GM21447 (cell line): ENCODE measurements around the gene SYNE1.

Experiments
- ATAC-seq: cut with Tn5 transposase; IDR thresholded peaks from one replicate; pipeline ENCODE4 v1.9.1; 2021; ENCODE audit not compliant: unreplicated experiment

Gene SYNE1

GRCh38 chr6:152195896-152196295 is 441.3 kb downstream of the SYNE1 start:
- no peak for ATAC-seq

GRCh38 chr6:152189736-152190135 is 447.4 kb downstream of the SYNE1 start:
- ATAC-seq = no peak

- no peak for ATAC-seq
These were observed 449.2 kb downstream of the SYNE1 start for GRCh38 chr6:152188011-152188410.

GRCh38 chr6:152186840-152187239 is 450.3 kb downstream of the SYNE1 start:
- ATAC-seq = no peak

GRCh38 chr6:152184917-152185574 is 452.1 kb downstream of the SYNE1 start:
- ATAC-seq = peak; percentile 69

GRCh38 chr6:152184573-152184916 is 452.6 kb downstream of the SYNE1 start:
- peak; percentile 34 for ATAC-seq

- ATAC-seq = no peak
These were observed 456.6 kb downstream of the SYNE1 start for GRCh38 chr6:152180601-152181000.

- ATAC-seq = no peak
These were observed 460.9 kb downstream of the SYNE1 start for GRCh38 chr6:152176268-152176667.

GRCh38 chr6:152173957-152174356 is 463.2 kb downstream of the SYNE1 start:
- ATAC-seq = no peak

GRCh38 chr6:152173321-152173720 is 463.8 kb downstream of the SYNE1 start:
- no peak for ATAC-seq

GRCh38 chr6:152170702-152171667 is 466.2 kb downstream of the SYNE1 start:
- peak; percentile 92 for ATAC-seq

GRCh38 chr6:152170313-152170701 is 466.9 kb downstream of the SYNE1 start:
- ATAC-seq = no peak

GRCh38 chr6:152167641-152168603 is 469.2 kb downstream of the SYNE1 start:
- ATAC-seq = no peak

- ATAC-seq = no peak
These were observed 470.3 kb downstream of the SYNE1 start for GRCh38 chr6:152166897-152167296.

GRCh38 chr6:152166497-152166896 is 470.7 kb downstream of the SYNE1 start:
- ATAC-seq = no peak

- no peak for ATAC-seq
These were observed 472.2 kb downstream of the SYNE1 start for GRCh38 chr6:152164957-152165356.

GRCh38 chr6:152161501-152161900 is 475.7 kb downstream of the SYNE1 start:
- ATAC-seq = peak; percentile 45

GRCh38 chr6:152160346-152160745 is 476.8 kb downstream of the SYNE1 start:
- peak; percentile 96 for ATAC-seq

GRCh38 chr6:152155792-152156191 is 481.4 kb downstream of the SYNE1 start:
- no peak for ATAC-seq

- ATAC-seq = no peak
These were observed 482.4 kb downstream of the SYNE1 start for GRCh38 chr6:152154559-152155356.
